Pancreas (tissue), 10 donors: ENCODE results near the gene ADARB1. TPM values are rescaled to one million over a fixed set of nuclear protein-coding genes. Genes with fewer than 3 reads are reported as not detected.

ENCODE experiments used
- ATAC-seq, 4 donors: fragments of 200-7000 bp; cut with Tn5 transposase; one replicate each; pipeline versions ENCODE4 v1.8.0 to v1.9.1; 2020; ENCODE audit warnings: mild to moderate bottlenecking in 4 of 4, moderate library complexity in 4 of 4
- DNase-seq, 6 donors: peaks; one replicate each; pipeline ENCODE4 v3.0.0-alpha.2; 2020
- FAIRE-seq: peaks from 2 replicates; lab custom pipeline; 2012; peaks lifted over from hg19 to GRCh38; lab: Jason Lieb, UNC
- H3K27ac ChIP-seq, 4 donors: fragments of 200-600 bp; sonication (generic); 1 replicate in 3 of 4; 2 replicates in 1 of 4; pipeline versions ENCODE4 v1.5.0 to v1.8.0; 2020
- H3K27me3 ChIP-seq, 4 donors: fragments of 200-600 bp; one replicate each; pipeline ENCODE4 v1.8.0; 2021
- H3K36me3 ChIP-seq, 3 donors: fragments of 200-600 bp; sonication (generic) in 1 of 3; one replicate each; pipeline versions ENCODE4 v1.5.0 to v1.8.0; 2020 to 2021
- H3K4me1 ChIP-seq, 3 donors: fragments of 200-600 bp; one replicate each; pipeline ENCODE4 v1.8.0; 2021
- H3K4me3 ChIP-seq, 4 donors: fragments of 200-600 bp; sonication (generic) in 2 of 4; one replicate each; pipeline versions ENCODE4 v1.5.0 to v1.8.0; 2020 to 2021
- H3K9me3 ChIP-seq, 4 donors: fragments of 200-600 bp; one replicate each; pipeline ENCODE4 v1.8.0; 2021
- CTCF ChIP-seq, 4 donors: fragments of 200-600 bp; sonication (generic) in 3 of 4; IDR thresholded peaks; one replicate each; pipeline versions ENCODE4 v1.5.0 to v1.8.0; 2021; ENCODE audit warnings: antibody characterized with exemption in 4 of 4
- WGBS, 2 donors: extraction: QIAGEN DNeasy Blood & Tissue Kit; methylation state at CpG; one replicate each; pipeline ENCODE4 v1.1.7; 2013; 5-methylcytosine and 5-hydroxymethylcytosine counted together
- intact Hi-C, 3 donors: fragments of 100-400 bp; cut with DNase I; formaldehyde crosslinking; loops; one replicate each; pipeline versions ENCODE4 v1.11.1 to v1.14.2; 2022
- polyA plus RNA-seq, 2 donors: library from polyadenylated mRNA; stranded (reverse); fragments of 200-250 nt; gene quantifications; one replicate each; pipeline ENCODE4 v1.2.3, GENCODE V29; 2013
- total RNA-seq, 6 donors: library from RNA; stranded (reverse); fragmentation: NEBNext Ultra II Directional in 4 of 6; extraction: Animal tissue kit (Norgen Biotek cat#: 25700) in 4 of 6; gene quantifications; one replicate each; pipeline versions ENCODE4 v1.2.1 to v1.2.4, GENCODE V29; 2021 to 2023
- donor health status: healthy with polysubstance abuse.
- donor health status: DM: no; HTN: no; CAD: no; lungs with moderate emphysema.
- donor health status: DM: no; HTN: no; CAD: no.
- donor health status: control.
- donor health status: control.
- donor health status: Bipolar disorder and iron deficiency.
- donor health status: DM: yes; HTN: yes; CAD: no.
- donor health status: DM: no; HTN: no; CAD: no.
- donor health status: DM: no; HTN: no; CAD: no.
- donor health status: DM: yes; HTN: yes; CAD: no.

The ADARB1 gene
- total and polyA plus RNA-seq, 8 donors, result 5.4 to 10.1 (median 6.3) TPM

- Histone ChIP-seq H3K4me3 (no peak overlapping the region), H3K27ac (no peak overlapping the region), H3K27me3 (no peaks in the 10 kb centered on the region), H3K36me3 (no peaks in the 10 kb centered on the region), H3K4me1 (no peaks in the 10 kb centered on the region), H3K9me3 (no peaks in the 10 kb centered on the region)
- peak in 1 of 6 donors; percentile 16 for DNase-seq
- intact Hi-C loops, result no loop called here
- WGBS, 2 donors, result 92 to 94% methylated on average over 16 of the region's 16 CpGs
- FAIRE-seq, result no peak
- no peak for TF ChIP-seq CTCF (IDR thresholded peaks at IDR 0.05)
- ATAC-seq, result no peak
Observed at GRCh38 chr21:45176141-45176540, 101.8 kb downstream of the ADARB1 start.

- WGBS, 2 donors, result 92 to 94% methylated on average over 6 of the region's 6 CpGs
- Histone ChIP-seq H3K9me3 (no peaks in the 10 kb centered on the region), H3K4me1 (no peaks in the 10 kb centered on the region), H3K27me3 (no peaks in the 10 kb centered on the region), H3K4me3 (no peak overlapping the region), H3K36me3 (no peaks in the 10 kb centered on the region), H3K27ac (no peak overlapping the region)
- TF ChIP-seq CTCF (IDR thresholded peaks at IDR 0.05), result no peak
- no peak for ATAC-seq
- FAIRE-seq, result no peak
- peak in 1 of 6 donors; percentile 15 for DNase-seq
- intact Hi-C loops, result no loop called here
Observed at GRCh38 chr21:45177039-45177438, 102.7 kb downstream of the ADARB1 start.

GRCh38 chr21:45178070-45178608, 103.8 kb downstream of the ADARB1 start:
- FAIRE-seq (no peak), ATAC-seq (no peak), DNase-seq (peak in 1 of 6 donors; percentile 43)
- H3K27ac ChIP-seq, result no peak overlapping the region
- no peaks in the 10 kb centered on the region for H3K9me3 ChIP-seq
- WGBS, 2 donors, result 89 to 93% methylated on average over 12 of the region's 12 CpGs
- no peak for TF ChIP-seq CTCF (IDR thresholded peaks at IDR 0.05)
- H3K4me1 ChIP-seq, result no peaks in the 10 kb centered on the region
- no peak overlapping the region for H3K4me3 ChIP-seq
- intact Hi-C loops, result no loop called here
- no peaks in the 10 kb centered on the region for H3K36me3 ChIP-seq
- no peaks in the 10 kb centered on the region for H3K27me3 ChIP-seq

- no peak for ATAC-seq
- intact Hi-C loops, result no loop called here
- DNase-seq, result peak in 1 of 6 donors; percentile 13
- Histone ChIP-seq H3K9me3 (no peaks in the 10 kb centered on the region), H3K27me3 (no peaks in the 10 kb centered on the region), H3K27ac (no peak overlapping the region), H3K4me3 (no peak overlapping the region), H3K4me1 (no peaks in the 10 kb centered on the region), H3K36me3 (no peaks in the 10 kb centered on the region)
- no peak for TF ChIP-seq CTCF (IDR thresholded peaks at IDR 0.05)
- no peak for FAIRE-seq
- WGBS, 2 donors, result 88 to 90% methylated on average over 11 of the region's 11 CpGs
Observed at GRCh38 chr21:45178971-45179370, 104.6 kb downstream of the ADARB1 start.

GRCh38 chr21:45179568-45180245, 105.3 kb downstream of the ADARB1 start:
- Histone ChIP-seq H3K27me3 (no peaks in the 10 kb centered on the region), H3K4me1 (no peaks in the 10 kb centered on the region), H3K9me3 (no peaks in the 10 kb centered on the region), H3K27ac (no peak overlapping the region), H3K36me3 (no peaks in the 10 kb centered on the region), H3K4me3 (no peak overlapping the region)
- no peak for TF ChIP-seq CTCF (IDR thresholded peaks at IDR 0.05)
- DNase-seq (peak in 1 of 6 donors; percentile 14), FAIRE-seq (no peak), ATAC-seq (no peak)
- 88 to 91% methylated on average over 20 of the region's 20 CpGs for whole genome bisulfite sequencing, 2 donors
- intact Hi-C loops, result no loop called here
